ENCODE measurements around the gene ZNF805. TPM values are rescaled to one million over a fixed set of nuclear protein-coding genes. Genes with fewer than 3 reads are reported as not detected.

The ZNF805 gene
- total RNA-seq, 1 experiment from 2014 or later: 13.5 TPM

- Histone ChIP-seq H3K27ac (no peak overlapping the region), H3K9me3 (ENCODE audit: insufficient read depth, low read depth) (no peaks in the 10 kb centered on the region), H4K20me1 (ENCODE audit: insufficient read depth) (no peaks in the 10 kb centered on the region), H3F3A (ENCODE audit: insufficient read depth, low read depth) (peaks cover 6% of the 10 kb centered on the region; the same call in 1 of the 2 replicates), H3K79me2 (ENCODE audit: low read depth) (no peaks in the 10 kb centered on the region), H2AFZ (no peak overlapping the region), H3K27me3 (ENCODE audit: insufficient read depth, low read depth) (no peaks in the 10 kb centered on the region), H3K36me3 (ENCODE audit: low read depth) (0 out of 2 replicates have a peak, but pooled peaks cover 6% of the 10 kb centered on the region), H3K4me3 (no peak overlapping the region), H3K4me1 (replicated peaks; ENCODE audit: insufficient read depth) (no peaks in the 10 kb centered on the region), H3K9me2 (ENCODE audit: insufficient read depth) (no peaks in the 10 kb centered on the region), H3K4me2 (no peak overlapping the region)
- DNase-seq: no peak
- CTCF ChIA-PET: no interaction called here
- BruUV-seq (replicated peaks): no TSS peak
- TF ChIP-seq CTCF (conservative IDR thresholded peaks at IDR 0.05) (no peak), EZH2 (IDR thresholded peaks at IDR 0.05; ENCODE audit: low read depth) (no peak)
- intact Hi-C loops (cut with micrococcal nuclease; ENCODE audit: unreplicated experiment): no loop called here
- POLR2A ChIA-PET (ENCODE audit: unreplicated experiment): no interaction called here
Observed at GRCh38 chr19:57263244-57263741, 22.9 kb downstream of the ZNF805 start.

GRCh38 chr19:57267291-57267690, 26.9 kb downstream of the ZNF805 start:
- Histone ChIP-seq H4K20me1 (ENCODE audit: insufficient read depth) (no peaks in the 10 kb centered on the region), H3K79me2 (ENCODE audit: low read depth) (no peaks in the 10 kb centered on the region), H3K9me2 (ENCODE audit: insufficient read depth) (no peaks in the 10 kb centered on the region), H3K9me3 (ENCODE audit: insufficient read depth, low read depth) (no peaks in the 10 kb centered on the region), H3F3A (ENCODE audit: insufficient read depth, low read depth) (peaks cover 10% of the 10 kb centered on the region; the same call in 1 of the 2 replicates), H3K4me1 (replicated peaks; ENCODE audit: insufficient read depth) (no peaks in the 10 kb centered on the region), H3K4me2 (no peak overlapping the region), H3K27ac (no peak overlapping the region), H3K27me3 (ENCODE audit: insufficient read depth, low read depth) (no peaks in the 10 kb centered on the region), H2AFZ (no peak overlapping the region), H3K4me3 (no peak overlapping the region), H3K36me3 (ENCODE audit: low read depth) (no peaks in the 10 kb centered on the region)
- TF ChIP-seq CTCF (conservative IDR thresholded peaks at IDR 0.05) (no peak), EZH2 (IDR thresholded peaks at IDR 0.05; ENCODE audit: low read depth) (no peak)
- no TSS peak for BruUV-seq (replicated peaks)
- DNase-seq: no peak
- intact Hi-C loops (cut with micrococcal nuclease; ENCODE audit: unreplicated experiment): no loop called here
- ChIA-PET CTCF (no interaction called here), POLR2A (ENCODE audit: unreplicated experiment) (no interaction called here)

- Histone ChIP-seq H2AFZ (no peak overlapping the region), H3K9me2 (ENCODE audit: insufficient read depth) (no peaks in the 10 kb centered on the region), H3K4me1 (replicated peaks; ENCODE audit: insufficient read depth) (no peaks in the 10 kb centered on the region), H3K27me3 (ENCODE audit: insufficient read depth, low read depth) (no peaks in the 10 kb centered on the region), H3K9me3 (ENCODE audit: insufficient read depth, low read depth) (no peaks in the 10 kb centered on the region), H3K36me3 (ENCODE audit: low read depth) (0 out of 2 replicates have a peak, but pooled peaks cover 4% of the 10 kb centered on the region), H3K4me3 (no peak overlapping the region), H4K20me1 (ENCODE audit: insufficient read depth) (no peaks in the 10 kb centered on the region), H3F3A (ENCODE audit: insufficient read depth, low read depth) (peaks cover 10% of the 10 kb centered on the region; the same call in 1 of the 2 replicates), H3K79me2 (ENCODE audit: low read depth) (no peaks in the 10 kb centered on the region), H3K27ac (no peak overlapping the region), H3K4me2 (no peak overlapping the region)
- CTCF ChIA-PET: no interaction called here
- intact Hi-C loops (cut with micrococcal nuclease; ENCODE audit: unreplicated experiment): no loop called here
- POLR2A ChIA-PET (ENCODE audit: unreplicated experiment): no interaction called here
- BruUV-seq (replicated peaks): no TSS peak
- DNase-seq: peak in 1 of 2 experiments; percentile 77
- TF ChIP-seq EZH2 (IDR thresholded peaks at IDR 0.05; ENCODE audit: low read depth): no peak
- no peak for TF ChIP-seq CTCF (conservative IDR thresholded peaks at IDR 0.05)
Observed at GRCh38 chr19:57269515-57270250, 29.3 kb downstream of the ZNF805 start.
